ENCODE results near the gene GYG1. TPM values are rescaled to one million over a fixed set of nuclear protein-coding genes. Genes with fewer than 3 reads are reported as not detected.

The GYG1 gene
- total and polyA plus RNA-seq, 2 of the 4 experiments (the other 2 are of a cell fraction), result 48.4 to 90.3 TPM

DNA sequence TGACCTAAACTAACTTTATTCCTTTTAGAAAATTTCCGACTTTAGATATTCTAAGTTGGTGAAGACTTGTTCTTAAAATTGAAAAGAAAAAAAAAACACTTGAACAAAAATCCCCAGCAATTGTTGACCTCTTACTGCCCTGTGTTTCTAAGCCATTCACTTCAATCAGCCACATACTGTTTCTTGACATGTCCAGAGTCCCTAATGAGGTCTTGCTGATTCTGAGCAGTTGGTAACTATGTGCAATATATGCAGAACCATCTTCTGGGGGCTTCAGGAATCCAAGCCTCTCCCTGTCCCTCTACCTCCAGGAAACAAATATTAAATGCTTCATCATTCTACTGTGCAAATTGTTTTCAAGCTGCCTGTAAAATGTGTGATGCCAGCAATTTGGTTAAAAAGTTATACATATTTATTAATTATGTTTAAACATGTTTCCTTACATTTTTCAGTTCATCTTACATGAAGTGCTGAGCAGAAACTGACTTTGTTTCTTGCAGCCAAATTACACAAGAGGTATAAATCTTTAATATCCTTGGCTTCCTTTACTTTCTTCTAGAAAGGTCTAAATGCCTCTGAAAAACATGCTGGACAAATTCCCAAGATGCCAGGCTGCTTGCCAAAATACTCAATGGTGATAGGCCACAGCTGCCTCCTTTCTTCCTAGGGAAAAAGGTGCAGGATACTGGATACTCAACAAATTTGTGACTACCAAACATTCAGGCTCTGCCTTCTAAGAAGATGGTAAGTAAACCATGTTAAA is 19.8 kb upstream of the GYG1 start (continued):
- no peak for TF ChIP-seq MXI1 (IDR thresholded peaks at IDR 0.05; ENCODE audit: borderline replicate concordance, low read depth, low read length)

DNA sequence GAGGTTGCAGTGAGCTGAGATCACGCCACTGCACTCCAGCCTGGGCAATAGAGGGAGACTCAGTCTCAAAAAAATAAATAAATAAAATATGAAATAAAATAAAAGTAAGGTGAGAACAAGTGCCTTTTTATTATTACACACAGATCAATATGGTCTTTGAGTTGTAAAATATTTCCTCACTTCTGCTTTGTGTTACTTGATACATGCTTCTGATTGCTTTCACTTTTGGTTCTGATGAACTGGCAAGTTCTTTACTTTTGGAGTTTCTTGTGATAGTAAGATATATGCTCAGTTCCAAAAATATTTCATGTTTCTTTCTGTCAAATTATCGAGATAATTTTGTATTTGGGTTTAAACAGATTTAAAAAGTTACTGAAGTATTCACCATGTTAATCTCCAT is 16.6 kb upstream of the GYG1 start:
- Histone ChIP-seq H3K18ac (ENCODE audit: low read depth, low read length) (no peak overlapping the region), H2BK20ac (ENCODE audit: low read depth, low read length) (no peak overlapping the region), H3K4ac (ENCODE audit: low read depth, low read length) (no peak overlapping the region), H2BK5ac (ENCODE audit: low read depth, low read length, poor library complexity, severe bottlenecking) (no peak overlapping the region), H2BK15ac (ENCODE audit: low read depth, low read length) (no peak overlapping the region), H2AFZ (replicated peaks; ENCODE audit: low read length, poor library complexity) (no peak overlapping the region), H3K9me1 (ENCODE audit: insufficient read depth, low read length) (no peaks in the 10 kb centered on the region), H3K9me3 (ENCODE audit: control insufficient read depth, insufficient read depth, low read length) (no peaks in the 10 kb centered on the region), H2AK9ac (replicated peaks; ENCODE audit: low read depth, low read length, poor library complexity) (no peak overlapping the region), H3K27me3 (ENCODE audit: control insufficient read depth, insufficient read depth, low read length) (no peaks in the 10 kb centered on the region), H3K9ac (ENCODE audit: low read depth, low read length) (no peak overlapping the region; the same call in 1 of the 2 replicates), H3K36me3 (ENCODE audit: control insufficient read depth, insufficient read depth, low read length) (no peaks in the 10 kb centered on the region), H4K91ac (ENCODE audit: insufficient read depth, low read depth, low read length) (no peak overlapping the region), H3K4me3 (ENCODE audit: insufficient read depth, low read depth, low read length) (no peak overlapping the region), H2BK120ac (ENCODE audit: low read depth, low read length) (no peak overlapping the region), H3K14ac (replicated peaks; ENCODE audit: low read depth, low read length) (no peak overlapping the region), H3K27ac (ENCODE audit: insufficient read depth, low read length) (no peak overlapping the region), H4K20me1 (ENCODE audit: insufficient read depth, low read length) (no peaks in the 10 kb centered on the region), H3K79me1 (ENCODE audit: low read depth in 1 of 2, low read length in 2 of 2) (no peaks in the 10 kb centered on the region), H2AK5ac (ENCODE audit: low read depth, low read length) (no peak overlapping the region), H3K56ac (ENCODE audit: extremely low read depth, insufficient read depth, low read length) (no peak overlapping the region), H3K23ac (ENCODE audit: low read depth, low read length) (no peak overlapping the region), H3K4me1 (ENCODE audit: control insufficient read depth, insufficient read depth, low read length) (peaks cover 3% of the 10 kb centered on the region; the same call in 1 of the 2 replicates), H4K8ac (ENCODE audit: low read depth in 2 of 2, low read length in 2 of 2) (no peak overlapping the region), H4K5ac (ENCODE audit: low read depth, low read length) (no peak overlapping the region), H3K4me2 (ENCODE audit: low read depth, low read length) (peak overlapping the region; percentile 82)
- ATAC-seq (ENCODE audit: low read depth) (no peak), DNase-seq (peak; percentile 23)
- TF ChIP-seq NFE2L2 (IDR thresholded peaks at IDR 0.05; ENCODE audit: low read depth, low read length), result no peak
- no peak for TF ChIP-seq RFX5 (IDR thresholded peaks at IDR 0.05; ENCODE audit: low read depth, low read length)
- TF ChIP-seq, protein P1, sequence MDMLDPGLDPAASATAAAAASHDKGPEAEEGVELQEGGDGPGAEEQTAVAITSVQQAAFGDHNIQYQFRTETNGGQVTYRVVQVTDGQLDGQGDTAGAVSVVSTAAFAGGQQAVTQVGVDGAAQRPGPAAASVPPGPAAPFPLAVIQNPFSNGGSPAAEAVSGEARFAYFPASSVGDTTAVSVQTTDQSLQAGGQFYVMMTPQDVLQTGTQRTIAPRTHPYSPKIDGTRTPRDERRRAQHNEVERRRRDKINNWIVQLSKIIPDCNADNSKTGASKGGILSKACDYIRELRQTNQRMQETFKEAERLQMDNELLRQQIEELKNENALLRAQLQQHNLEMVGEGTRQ (IDR thresholded peaks at IDR 0.05; ENCODE audit: low read depth, low read length), result no peak
- no peak for TF ChIP-seq MXI1 (IDR thresholded peaks at IDR 0.05; ENCODE audit: borderline replicate concordance, low read depth, low read length)
- TF ChIP-seq CEBPB (IDR thresholded peaks at IDR 0.05; ENCODE audit: low read depth, low read length), result no peak
- TF ChIP-seq, protein P2, sequence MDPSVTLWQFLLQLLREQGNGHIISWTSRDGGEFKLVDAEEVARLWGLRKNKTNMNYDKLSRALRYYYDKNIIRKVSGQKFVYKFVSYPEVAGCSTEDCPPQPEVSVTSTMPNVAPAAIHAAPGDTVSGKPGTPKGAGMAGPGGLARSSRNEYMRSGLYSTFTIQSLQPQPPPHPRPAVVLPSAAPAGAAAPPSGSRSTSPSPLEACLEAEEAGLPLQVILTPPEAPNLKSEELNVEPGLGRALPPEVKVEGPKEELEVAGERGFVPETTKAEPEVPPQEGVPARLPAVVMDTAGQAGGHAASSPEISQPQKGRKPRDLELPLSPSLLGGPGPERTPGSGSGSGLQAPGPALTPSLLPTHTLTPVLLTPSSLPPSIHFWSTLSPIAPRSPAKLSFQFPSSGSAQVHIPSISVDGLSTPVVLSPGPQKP (IDR thresholded peaks at IDR 0.05; ENCODE audit: borderline replicate concordance, low read depth, low read length), result no peak
- no peak for TF ChIP-seq CHD1 (IDR thresholded peaks at IDR 0.05; ENCODE audit: low read depth, low read length)
- intact Hi-C loops (cut with micrococcal nuclease) (no loop called here), dilution Hi-C loops (cut with HindIII; ENCODE audit: low sequenced_read_pairs, unreplicated experiment) (no loop called here), in situ Hi-C loops (cut with MboI; ENCODE audit: low sequenced_read_pairs) (loop anchor here (25.0 kb wide), 1 partner anchor 738 kb away; no protein-coding TSS in a partner anchor)
- no TSS peak for BruUV-seq (replicated peaks)
- WGBS, 2 experiments (ENCODE audit: extremely low coverage in 2 of 2, insufficient read length in 1 of 2), result no CpG with 5 or more reads among the region's 2 CpGs
- ChIA-PET CTCF (interaction anchor here (1.0 kb wide), 2 partner anchors 15 to 47 kb away, joined by 3 read pairs; no protein-coding TSS in a partner anchor), POLR2A (ENCODE audit: unreplicated experiment) (no interaction called here)
